SK-N-SH treated with all-trans-retinoic acid at 6 μM for 48 hours (cell line): ENCODE measurements around the gene EML1.

Experiments used
- TCF4 ChIP-seq: fragments of 250-450 bp; sonication (Bioruptor Pico); IDR thresholded peaks from 2 replicates; pipeline ENCODE4 v1.8.0; 2021; ENCODE audit warnings: mild to moderate bottlenecking, moderate library complexity, borderline replicate concordance
- ZFP3 ChIP-seq: fragments of 250-450 bp; sonication (Bioruptor Pico); IDR thresholded peaks from 2 replicates; pipeline ENCODE4 v1.5.0; 2020; ENCODE audit warnings: mild to moderate bottlenecking, moderate library complexity
- TF ChIP-seq, protein P1 (sequence below): fragments of 250-450 bp; sonication (Bioruptor Pico); IDR thresholded peaks from 2 replicates; pipeline ENCODE4 v1.5.1; 2020; ENCODE audit warnings: low read depth, mild to moderate bottlenecking, moderate library complexity

- TF ChIP-seq, protein P1, sequence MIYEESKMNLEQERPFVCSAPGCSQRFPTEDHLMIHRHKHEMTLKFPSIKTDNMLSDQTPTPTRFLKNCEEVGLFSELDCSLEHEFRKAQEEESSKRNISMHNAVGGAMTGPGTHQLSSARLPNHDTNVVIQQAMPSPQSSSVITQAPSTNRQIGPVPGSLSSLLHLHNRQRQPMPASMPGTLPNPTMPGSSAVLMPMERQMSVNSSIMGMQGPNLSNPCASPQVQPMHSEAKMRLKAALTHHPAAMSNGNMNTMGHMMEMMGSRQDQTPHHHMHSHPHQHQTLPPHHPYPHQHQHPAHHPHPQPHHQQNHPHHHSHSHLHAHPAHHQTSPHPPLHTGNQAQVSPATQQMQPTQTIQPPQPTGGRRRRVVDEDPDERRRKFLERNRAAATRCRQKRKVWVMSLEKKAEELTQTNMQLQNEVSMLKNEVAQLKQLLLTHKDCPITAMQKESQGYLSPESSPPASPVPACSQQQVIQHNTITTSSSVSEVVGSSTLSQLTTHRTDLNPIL (CRISPR knock-in tag): no peak
- TF ChIP-seq ZFP3 (CRISPR knock-in tag) (no peak), TCF4 (CRISPR knock-in tag) (no peak)
These were observed 87.6 kb downstream of the EML1 start for GRCh38 chr14:99880651-99881420.
